ENCODE results near the gene SCN8A.

- TF ChIP-seq, protein P1, sequence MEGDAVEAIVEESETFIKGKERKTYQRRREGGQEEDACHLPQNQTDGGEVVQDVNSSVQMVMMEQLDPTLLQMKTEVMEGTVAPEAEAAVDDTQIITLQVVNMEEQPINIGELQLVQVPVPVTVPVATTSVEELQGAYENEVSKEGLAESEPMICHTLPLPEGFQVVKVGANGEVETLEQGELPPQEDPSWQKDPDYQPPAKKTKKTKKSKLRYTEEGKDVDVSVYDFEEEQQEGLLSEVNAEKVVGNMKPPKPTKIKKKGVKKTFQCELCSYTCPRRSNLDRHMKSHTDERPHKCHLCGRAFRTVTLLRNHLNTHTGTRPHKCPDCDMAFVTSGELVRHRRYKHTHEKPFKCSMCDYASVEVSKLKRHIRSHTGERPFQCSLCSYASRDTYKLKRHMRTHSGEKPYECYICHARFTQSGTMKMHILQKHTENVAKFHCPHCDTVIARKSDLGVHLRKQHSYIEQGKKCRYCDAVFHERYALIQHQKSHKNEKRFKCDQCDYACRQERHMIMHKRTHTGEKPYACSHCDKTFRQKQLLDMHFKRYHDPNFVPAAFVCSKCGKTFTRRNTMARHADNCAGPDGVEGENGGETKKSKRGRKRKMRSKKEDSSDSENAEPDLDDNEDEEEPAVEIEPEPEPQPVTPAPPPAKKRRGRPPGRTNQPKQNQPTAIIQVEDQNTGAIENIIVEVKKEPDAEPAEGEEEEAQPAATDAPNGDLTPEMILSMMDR (IDR thresholded peaks at IDR 0.05), result no peak
- no peak for TF ChIP-seq POLR2A (IDR thresholded peaks at IDR 0.05)
Measured at GRCh38 chr12:51730745-51731144, 139.7 kb downstream of the SCN8A start.

Measured in testis (tissue), 2 donors.